ENCODE results near the gene KRT15. TPM values are rescaled to one million over a fixed set of nuclear protein-coding genes. Genes with fewer than 3 reads are reported as not detected.

Gene KRT15
- total and polyA plus RNA-seq, 10 of the 15 experiments (the other 5 are each of a cell fraction or from before 2014, with no cell fraction given), result 0.06 to 0.17 TPM; not detected in 8

DNA sequence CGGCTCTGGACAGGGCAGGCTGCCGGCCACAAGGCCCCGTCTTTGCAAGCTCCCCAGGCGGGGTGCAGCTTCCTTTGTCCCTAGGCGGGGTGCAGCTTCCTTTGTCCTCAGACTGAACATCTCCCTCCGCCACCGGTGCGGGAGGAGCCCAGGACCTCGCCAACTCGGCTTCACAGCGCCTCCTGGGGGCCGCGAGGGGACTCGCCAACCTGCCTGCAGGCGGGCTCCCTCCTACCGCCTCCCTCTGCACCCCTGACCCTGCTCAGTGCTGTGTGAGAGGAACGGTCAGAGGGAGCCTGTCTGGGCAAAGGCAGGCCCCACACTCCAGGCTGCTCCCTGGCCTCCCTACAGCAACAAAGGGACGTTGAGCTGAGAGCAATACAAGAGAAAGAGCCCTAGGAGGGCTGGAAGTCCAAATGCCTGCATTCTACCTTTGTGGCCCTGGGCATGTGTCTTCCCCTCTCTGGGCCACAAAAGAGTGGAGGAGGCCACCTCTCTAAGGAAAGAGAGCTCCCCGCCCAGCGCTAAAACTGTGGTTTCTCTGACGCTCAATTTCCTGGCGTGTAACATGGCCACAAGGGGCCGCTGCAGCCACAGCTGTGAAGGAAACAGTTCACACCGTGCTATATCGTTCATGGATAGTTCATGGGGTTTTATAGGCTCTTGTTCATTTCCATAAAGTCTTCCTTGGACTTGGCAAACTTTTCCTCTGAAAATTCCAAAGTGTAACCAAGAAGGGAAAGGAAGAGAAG lies 30.3 kb upstream of the KRT15 start (continued):
- TF ChIP-seq, protein P1, sequence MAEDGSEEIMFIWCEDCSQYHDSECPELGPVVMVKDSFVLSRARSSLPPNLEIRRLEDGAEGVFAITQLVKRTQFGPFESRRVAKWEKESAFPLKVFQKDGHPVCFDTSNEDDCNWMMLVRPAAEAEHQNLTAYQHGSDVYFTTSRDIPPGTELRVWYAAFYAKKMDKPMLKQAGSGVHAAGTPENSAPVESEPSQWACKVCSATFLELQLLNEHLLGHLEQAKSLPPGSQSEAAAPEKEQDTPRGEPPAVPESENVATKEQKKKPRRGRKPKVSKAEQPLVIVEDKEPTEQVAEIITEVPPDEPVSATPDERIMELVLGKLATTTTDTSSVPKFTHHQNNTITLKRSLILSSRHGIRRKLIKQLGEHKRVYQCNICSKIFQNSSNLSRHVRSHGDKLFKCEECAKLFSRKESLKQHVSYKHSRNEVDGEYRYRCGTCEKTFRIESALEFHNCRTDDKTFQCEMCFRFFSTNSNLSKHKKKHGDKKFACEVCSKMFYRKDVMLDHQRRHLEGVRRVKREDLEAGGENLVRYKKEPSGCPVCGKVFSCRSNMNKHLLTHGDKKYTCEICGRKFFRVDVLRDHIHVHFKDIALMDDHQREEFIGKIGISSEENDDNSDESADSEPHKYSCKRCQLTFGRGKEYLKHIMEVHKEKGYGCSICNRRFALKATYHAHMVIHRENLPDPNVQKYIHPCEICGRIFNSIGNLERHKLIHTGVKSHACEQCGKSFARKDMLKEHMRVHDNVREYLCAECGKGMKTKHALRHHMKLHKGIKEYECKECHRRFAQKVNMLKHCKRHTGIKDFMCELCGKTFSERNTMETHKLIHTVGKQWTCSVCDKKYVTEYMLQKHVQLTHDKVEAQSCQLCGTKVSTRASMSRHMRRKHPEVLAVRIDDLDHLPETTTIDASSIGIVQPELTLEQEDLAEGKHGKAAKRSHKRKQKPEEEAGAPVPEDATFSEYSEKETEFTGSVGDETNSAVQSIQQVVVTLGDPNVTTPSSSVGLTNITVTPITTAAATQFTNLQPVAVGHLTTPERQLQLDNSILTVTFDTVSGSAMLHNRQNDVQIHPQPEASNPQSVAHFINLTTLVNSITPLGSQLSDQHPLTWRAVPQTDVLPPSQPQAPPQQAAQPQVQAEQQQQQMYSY (CRISPR knock-in tag; IDR thresholded peaks at IDR 0.05), result no peak
- TF ChIP-seq RAD21 (IDR thresholded peaks at IDR 0.05; ENCODE audit: insufficient read depth, low read depth, low read length), result peak; percentile 73
- TF ChIP-seq ZBED1 (IDR thresholded peaks at IDR 0.05; ENCODE audit: borderline replicate concordance), result no peak
- no peak for TF ChIP-seq EP300 (IDR thresholded peaks at IDR 0.05; ENCODE audit: borderline replicate concordance in 1 of 2, control insufficient read depth in 1 of 2, low read depth in 2 of 2, low read length in 2 of 2)
- TF ChIP-seq, protein P2, sequence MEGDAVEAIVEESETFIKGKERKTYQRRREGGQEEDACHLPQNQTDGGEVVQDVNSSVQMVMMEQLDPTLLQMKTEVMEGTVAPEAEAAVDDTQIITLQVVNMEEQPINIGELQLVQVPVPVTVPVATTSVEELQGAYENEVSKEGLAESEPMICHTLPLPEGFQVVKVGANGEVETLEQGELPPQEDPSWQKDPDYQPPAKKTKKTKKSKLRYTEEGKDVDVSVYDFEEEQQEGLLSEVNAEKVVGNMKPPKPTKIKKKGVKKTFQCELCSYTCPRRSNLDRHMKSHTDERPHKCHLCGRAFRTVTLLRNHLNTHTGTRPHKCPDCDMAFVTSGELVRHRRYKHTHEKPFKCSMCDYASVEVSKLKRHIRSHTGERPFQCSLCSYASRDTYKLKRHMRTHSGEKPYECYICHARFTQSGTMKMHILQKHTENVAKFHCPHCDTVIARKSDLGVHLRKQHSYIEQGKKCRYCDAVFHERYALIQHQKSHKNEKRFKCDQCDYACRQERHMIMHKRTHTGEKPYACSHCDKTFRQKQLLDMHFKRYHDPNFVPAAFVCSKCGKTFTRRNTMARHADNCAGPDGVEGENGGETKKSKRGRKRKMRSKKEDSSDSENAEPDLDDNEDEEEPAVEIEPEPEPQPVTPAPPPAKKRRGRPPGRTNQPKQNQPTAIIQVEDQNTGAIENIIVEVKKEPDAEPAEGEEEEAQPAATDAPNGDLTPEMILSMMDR (IDR thresholded peaks at IDR 0.05 in 2 of 3, conservative IDR thresholded peaks at IDR 0.05 in 1 of 3; ENCODE audit: control insufficient read depth in 2 of 3, extremely low read depth in 1 of 3, insufficient read depth in 1 of 3, low read depth in 3 of 3, low read length in 3 of 3), result peak; percentile 86 to 93 (median 91)
- TF ChIP-seq, protein P3, sequence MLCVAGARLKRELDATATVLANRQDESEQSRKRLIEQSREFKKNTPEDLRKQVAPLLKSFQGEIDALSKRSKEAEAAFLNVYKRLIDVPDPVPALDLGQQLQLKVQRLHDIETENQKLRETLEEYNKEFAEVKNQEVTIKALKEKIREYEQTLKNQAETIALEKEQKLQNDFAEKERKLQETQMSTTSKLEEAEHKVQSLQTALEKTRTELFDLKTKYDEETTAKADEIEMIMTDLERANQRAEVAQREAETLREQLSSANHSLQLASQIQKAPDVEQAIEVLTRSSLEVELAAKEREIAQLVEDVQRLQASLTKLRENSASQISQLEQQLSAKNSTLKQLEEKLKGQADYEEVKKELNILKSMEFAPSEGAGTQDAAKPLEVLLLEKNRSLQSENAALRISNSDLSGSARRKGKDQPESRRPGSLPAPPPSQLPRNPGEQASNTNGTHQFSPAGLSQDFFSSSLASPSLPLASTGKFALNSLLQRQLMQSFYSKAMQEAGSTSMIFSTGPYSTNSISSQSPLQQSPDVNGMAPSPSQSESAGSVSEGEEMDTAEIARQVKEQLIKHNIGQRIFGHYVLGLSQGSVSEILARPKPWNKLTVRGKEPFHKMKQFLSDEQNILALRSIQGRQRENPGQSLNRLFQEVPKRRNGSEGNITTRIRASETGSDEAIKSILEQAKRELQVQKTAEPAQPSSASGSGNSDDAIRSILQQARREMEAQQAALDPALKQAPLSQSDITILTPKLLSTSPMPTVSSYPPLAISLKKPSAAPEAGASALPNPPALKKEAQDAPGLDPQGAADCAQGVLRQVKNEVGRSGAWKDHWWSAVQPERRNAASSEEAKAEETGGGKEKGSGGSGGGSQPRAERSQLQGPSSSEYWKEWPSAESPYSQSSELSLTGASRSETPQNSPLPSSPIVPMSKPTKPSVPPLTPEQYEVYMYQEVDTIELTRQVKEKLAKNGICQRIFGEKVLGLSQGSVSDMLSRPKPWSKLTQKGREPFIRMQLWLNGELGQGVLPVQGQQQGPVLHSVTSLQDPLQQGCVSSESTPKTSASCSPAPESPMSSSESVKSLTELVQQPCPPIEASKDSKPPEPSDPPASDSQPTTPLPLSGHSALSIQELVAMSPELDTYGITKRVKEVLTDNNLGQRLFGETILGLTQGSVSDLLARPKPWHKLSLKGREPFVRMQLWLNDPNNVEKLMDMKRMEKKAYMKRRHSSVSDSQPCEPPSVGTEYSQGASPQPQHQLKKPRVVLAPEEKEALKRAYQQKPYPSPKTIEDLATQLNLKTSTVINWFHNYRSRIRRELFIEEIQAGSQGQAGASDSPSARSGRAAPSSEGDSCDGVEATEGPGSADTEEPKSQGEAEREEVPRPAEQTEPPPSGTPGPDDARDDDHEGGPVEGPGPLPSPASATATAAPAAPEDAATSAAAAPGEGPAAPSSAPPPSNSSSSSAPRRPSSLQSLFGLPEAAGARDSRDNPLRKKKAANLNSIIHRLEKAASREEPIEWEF (IDR thresholded peaks at IDR 0.05; ENCODE audit: insufficient replicate concordance, low read depth, low read length), result no peak
- TF ChIP-seq, protein P4, sequence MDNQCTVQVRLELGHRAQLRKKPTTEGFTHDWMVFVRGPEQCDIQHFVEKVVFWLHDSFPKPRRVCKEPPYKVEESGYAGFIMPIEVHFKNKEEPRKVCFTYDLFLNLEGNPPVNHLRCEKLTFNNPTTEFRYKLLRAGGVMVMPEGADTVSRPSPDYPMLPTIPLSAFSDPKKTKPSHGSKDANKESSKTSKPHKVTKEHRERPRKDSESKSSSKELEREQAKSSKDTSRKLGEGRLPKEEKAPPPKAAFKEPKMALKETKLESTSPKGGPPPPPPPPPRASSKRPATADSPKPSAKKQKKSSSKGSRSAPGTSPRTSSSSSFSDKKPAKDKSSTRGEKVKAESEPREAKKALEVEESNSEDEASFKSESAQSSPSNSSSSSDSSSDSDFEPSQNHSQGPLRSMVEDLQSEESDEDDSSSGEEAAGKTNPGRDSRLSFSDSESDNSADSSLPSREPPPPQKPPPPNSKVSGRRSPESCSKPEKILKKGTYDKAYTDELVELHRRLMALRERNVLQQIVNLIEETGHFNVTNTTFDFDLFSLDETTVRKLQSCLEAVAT (IDR thresholded peaks at IDR 0.05), result 0 out of 2 replicates have a peak, but pooled peaks have one; percentile 34
- TF ChIP-seq SMARCA5 (IDR thresholded peaks at IDR 0.05), result peak; percentile 94
- TF ChIP-seq TAF1 (IDR thresholded peaks at IDR 0.05; ENCODE audit: borderline replicate concordance, low read depth, low read length), result no peak
- TF ChIP-seq, protein P5, sequence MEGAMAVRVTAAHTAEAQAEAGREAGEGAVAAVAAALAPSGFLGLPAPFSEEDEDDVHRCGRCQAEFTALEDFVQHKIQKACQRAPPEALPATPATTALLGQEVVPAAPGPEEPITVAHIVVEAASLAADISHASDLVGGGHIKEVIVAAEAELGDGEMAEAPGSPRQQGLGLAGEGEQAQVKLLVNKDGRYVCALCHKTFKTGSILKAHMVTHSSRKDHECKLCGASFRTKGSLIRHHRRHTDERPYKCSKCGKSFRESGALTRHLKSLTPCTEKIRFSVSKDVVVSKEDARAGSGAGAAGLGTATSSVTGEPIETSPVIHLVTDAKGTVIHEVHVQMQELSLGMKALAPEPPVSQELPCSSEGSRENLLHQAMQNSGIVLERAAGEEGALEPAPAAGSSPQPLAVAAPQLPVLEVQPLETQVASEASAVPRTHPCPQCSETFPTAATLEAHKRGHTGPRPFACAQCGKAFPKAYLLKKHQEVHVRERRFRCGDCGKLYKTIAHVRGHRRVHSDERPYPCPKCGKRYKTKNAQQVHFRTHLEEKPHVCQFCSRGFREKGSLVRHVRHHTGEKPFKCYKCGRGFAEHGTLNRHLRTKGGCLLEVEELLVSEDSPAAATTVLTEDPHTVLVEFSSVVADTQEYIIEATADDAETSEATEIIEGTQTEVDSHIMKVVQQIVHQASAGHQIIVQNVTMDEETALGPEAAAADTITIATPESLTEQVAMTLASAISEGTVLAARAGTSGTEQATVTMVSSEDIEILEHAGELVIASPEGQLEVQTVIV (IDR thresholded peaks at IDR 0.05; ENCODE audit: borderline replicate concordance, partially characterized antibody), result no peak
- TF ChIP-seq CREM (IDR thresholded peaks at IDR 0.05; ENCODE audit: low read depth), result peak; percentile 49

All from GM12878 (cell line).